Activated CD4-positive, alpha-beta T cell treated with anti-CD3 and anti-CD28 coated beads, Interleukin-2, amount 10 ng/mL, durations not matched to agents 24 days and 14 days (primary cell): Measurements from ENCODE around the gene ELOVL5. TPM values are rescaled to one million over a fixed set of nuclear protein-coding genes. Genes with fewer than 3 reads are reported as not detected.
A peak's percentile ranks its signal among the peaks of the same experiment; 100 is the strongest.
"Not testable (repeated sequence)": the region's sequence is repeated elsewhere in the genome, so short reads cannot be mapped to it uniquely, and the experiment has no call there.

Source experiments
- DNase-seq: peaks from one replicate; pipeline ENCODE4 v3.0.0; 2022
- H3K27ac Mint-ChIP-seq: one replicate; pipeline ENCODE4 v1.8.0; 2022; ENCODE audit warnings: mild to moderate bottlenecking, mixed read lengths
- H3K27me3 Mint-ChIP-seq: one replicate; pipeline ENCODE4 v1.8.0; 2022; ENCODE audit warnings: mixed read lengths
- H3K36me3 Mint-ChIP-seq: one replicate; pipeline ENCODE4 v1.8.0; 2022; ENCODE audit warnings: low read depth, mild to moderate bottlenecking, mixed read lengths
- H3K4me1 Mint-ChIP-seq: one replicate; pipeline ENCODE4 v1.8.0; 2021; ENCODE audit warnings: mixed read lengths
- H3K4me3 Mint-ChIP-seq: one replicate; pipeline ENCODE4 v1.8.0; 2022; ENCODE audit warnings: mild to moderate bottlenecking, moderate library complexity, mixed read lengths
- H3K9me3 Mint-ChIP-seq: one replicate; pipeline ENCODE4 v1.8.0; 2021; ENCODE audit warnings: mixed read lengths
- intact Hi-C: fragments of 100-400 bp; cut with micrococcal nuclease; formaldehyde crosslinking; loops from one replicate; pipeline ENCODE4 v1.15.1; 2023
- total RNA-seq: library from RNA; stranded (reverse); gene quantifications from 2 replicates; pipeline ENCODE4 v1.2.3, GENCODE V29; 2022

ELOVL5 gene
- total RNA-seq, 1 donor from 2014 or later = 126 TPM

- H3K9me3 Mint-ChIP-seq = no peaks in the 10 kb centered on the region
- H3K27ac Mint-ChIP-seq = peak overlapping the region; percentile 90
- H3K4me3 Mint-ChIP-seq = peak overlapping the region; percentile 71
- intact Hi-C loops = loop anchor here (10.0 kb wide), 2 partner anchors 339 to 939 kb away; partner anchors contain the start of gene GSTA4
- peaks cover 62% of the 10 kb centered on the region for H3K4me1 Mint-ChIP-seq
- no peak for DNase-seq
- no peaks in the 10 kb centered on the region for H3K27me3 Mint-ChIP-seq
- H3K36me3 Mint-ChIP-seq = peaks cover 29% of the 10 kb centered on the region
Observed at GRCh38 chr6:53333439-53334408, 15.0 kb downstream of the ELOVL5 start.

- intact Hi-C loops = loop anchor here (10.0 kb wide), 2 partner anchors 337 to 937 kb away; partner anchors contain the start of gene GSTA4
- no peaks in the 10 kb centered on the region for H3K27me3 Mint-ChIP-seq
- H3K4me3 Mint-ChIP-seq = no peak overlapping the region
- peaks cover 60% of the 10 kb centered on the region for H3K4me1 Mint-ChIP-seq
- H3K27ac Mint-ChIP-seq = no peak overlapping the region
- no peak for DNase-seq
- peaks cover 32% of the 10 kb centered on the region for H3K36me3 Mint-ChIP-seq
- no peaks in the 10 kb centered on the region for H3K9me3 Mint-ChIP-seq
Observed at GRCh38 chr6:53331678-53332077, 17.1 kb downstream of the ELOVL5 start.

GRCh38 chr6:53330137-53330536 lies 18.6 kb downstream of the ELOVL5 start:
- Mint-ChIP-seq H3K4me1 (peaks cover 62% of the 10 kb centered on the region), H3K36me3 (peaks cover 35% of the 10 kb centered on the region), H3K27me3 (no peaks in the 10 kb centered on the region), H3K27ac (no peak overlapping the region), H3K4me3 (no peak overlapping the region), H3K9me3 (no peaks in the 10 kb centered on the region)
- no peak for DNase-seq
- intact Hi-C loops = loop anchor here (10.0 kb wide), 2 partner anchors 335 to 935 kb away; partner anchors contain the start of gene GSTA4

GRCh38 chr6:53328375-53328774 lies 20.4 kb downstream of the ELOVL5 start:
- Mint-ChIP-seq H3K9me3 (no peaks in the 10 kb centered on the region), H3K4me3 (no peak overlapping the region), H3K36me3 (peaks cover 37% of the 10 kb centered on the region), H3K27ac (peak overlapping the region; percentile 2), H3K4me1 (peaks cover 56% of the 10 kb centered on the region), H3K27me3 (no peaks in the 10 kb centered on the region)
- intact Hi-C loops = no loop called here
- no peak for DNase-seq

- Mint-ChIP-seq H3K4me1 (peaks cover 56% of the 10 kb centered on the region), H3K9me3 (no peaks in the 10 kb centered on the region)
Observed at GRCh38 chr6:53327017-53327395, 21.7 kb downstream of the ELOVL5 start.

GRCh38 chr6:53326372-53327016 lies 22.3 kb downstream of the ELOVL5 start:
- Mint-ChIP-seq H3K9me3 (no peaks in the 10 kb centered on the region), H3K4me3 (no peak overlapping the region), H3K27ac (no peak overlapping the region), H3K36me3 (peaks cover 34% of the 10 kb centered on the region), H3K27me3 (no peaks in the 10 kb centered on the region), H3K4me1 (peaks cover 57% of the 10 kb centered on the region)
- intact Hi-C loops = no loop called here
- DNase-seq = no peak

More at GRCh38 chr6:53327017-53327395, 21.7 kb downstream of the ELOVL5 start:
- DNase-seq = no peak
- peak overlapping the region; percentile 54 for H3K27ac Mint-ChIP-seq
- no peak overlapping the region for H3K4me3 Mint-ChIP-seq
- intact Hi-C loops = no loop called here
- peaks cover 38% of the 10 kb centered on the region for H3K36me3 Mint-ChIP-seq
- no peaks in the 10 kb centered on the region for H3K27me3 Mint-ChIP-seq

- H3K9me3 Mint-ChIP-seq = no peaks in the 10 kb centered on the region
- no peak for DNase-seq
- H3K4me1 Mint-ChIP-seq = peaks cover 54% of the 10 kb centered on the region
- H3K36me3 Mint-ChIP-seq = peaks cover 32% of the 10 kb centered on the region
- no peaks in the 10 kb centered on the region for H3K27me3 Mint-ChIP-seq
- intact Hi-C loops = no loop called here
- no peak overlapping the region for H3K4me3 Mint-ChIP-seq
- no peak overlapping the region for H3K27ac Mint-ChIP-seq
Observed at GRCh38 chr6:53325785-53326184, 23.0 kb downstream of the ELOVL5 start.

GRCh38 chr6:53322188-53323029 lies 26.3 kb downstream of the ELOVL5 start:
- Mint-ChIP-seq H3K36me3 (peaks cover 25% of the 10 kb centered on the region), H3K4me3 (no peak overlapping the region), H3K27ac (peak overlapping the region; percentile 5), H3K4me1 (peaks cover 48% of the 10 kb centered on the region), H3K9me3 (no peaks in the 10 kb centered on the region), H3K27me3 (no peaks in the 10 kb centered on the region)
- intact Hi-C loops = loop anchor here (1.0 to 2.0 kb wide), 2 partner anchors 13 to 16 kb away; no protein-coding TSS in a partner anchor
- no peak for DNase-seq

GRCh38 chr6:53321701-53322100 lies 27.0 kb downstream of the ELOVL5 start:
- no peak overlapping the region for H3K4me3 Mint-ChIP-seq
- peaks cover 25% of the 10 kb centered on the region for H3K36me3 Mint-ChIP-seq
- H3K27ac Mint-ChIP-seq = no peak overlapping the region
- H3K27me3 Mint-ChIP-seq = no peaks in the 10 kb centered on the region
- DNase-seq = no peak
- no peaks in the 10 kb centered on the region for H3K9me3 Mint-ChIP-seq
- peaks cover 44% of the 10 kb centered on the region for H3K4me1 Mint-ChIP-seq
- intact Hi-C loops = loop anchor here (2.0 kb wide), 1 partner anchor 15 kb away; no protein-coding TSS in a partner anchor

- H3K27me3 Mint-ChIP-seq = no peaks in the 10 kb centered on the region
- intact Hi-C loops = no loop called here
- peaks cover 43% of the 10 kb centered on the region for H3K4me1 Mint-ChIP-seq
Observed at GRCh38 chr6:53320964-53321363, 27.8 kb downstream of the ELOVL5 start.

GRCh38 chr6:53318429-53318828 lies 30.3 kb downstream of the ELOVL5 start:
- Mint-ChIP-seq H3K27me3 (no peaks in the 10 kb centered on the region), H3K9me3 (no peaks in the 10 kb centered on the region), H3K27ac (no peak overlapping the region), H3K4me1 (peaks cover 51% of the 10 kb centered on the region), H3K4me3 (no peak overlapping the region), H3K36me3 (peaks cover 24% of the 10 kb centered on the region)
- DNase-seq = no peak
- intact Hi-C loops = no loop called here

More at GRCh38 chr6:53320964-53321363, 27.8 kb downstream of the ELOVL5 start:
- no peak for DNase-seq
- H3K27ac Mint-ChIP-seq = no peak overlapping the region
- H3K9me3 Mint-ChIP-seq = no peaks in the 10 kb centered on the region
- peaks cover 25% of the 10 kb centered on the region for H3K36me3 Mint-ChIP-seq
- no peak overlapping the region for H3K4me3 Mint-ChIP-seq

GRCh38 chr6:53317861-53318260 lies 30.9 kb downstream of the ELOVL5 start:
- no peaks in the 10 kb centered on the region for H3K27me3 Mint-ChIP-seq
- no peak overlapping the region for H3K27ac Mint-ChIP-seq
- H3K4me3 Mint-ChIP-seq = no peak overlapping the region
- no peaks in the 10 kb centered on the region for H3K9me3 Mint-ChIP-seq
- intact Hi-C loops = no loop called here
- H3K36me3 Mint-ChIP-seq = peaks cover 20% of the 10 kb centered on the region
- no peak for DNase-seq
- H3K4me1 Mint-ChIP-seq = peaks cover 51% of the 10 kb centered on the region

- H3K27me3 Mint-ChIP-seq, DNase-seq, H3K9me3 Mint-ChIP-seq, H3K27ac Mint-ChIP-seq, H3K4me3 Mint-ChIP-seq, intact Hi-C loops: not testable (repeated sequence)
- peaks cover 16% of the 10 kb centered on the region for H3K36me3 Mint-ChIP-seq
- H3K4me1 Mint-ChIP-seq = peaks cover 50% of the 10 kb centered on the region
Observed at GRCh38 chr6:53317299-53317698, 31.5 kb downstream of the ELOVL5 start.
